ENCODE measurements around the gene AUTS2. TPM values are rescaled to one million over a fixed set of nuclear protein-coding genes. Genes with fewer than 3 reads are reported as not detected.

Gene AUTS2
- total and polyA plus RNA-seq, 10 of the 15 experiments (the other 5 are each of a cell fraction or from before 2014, with no cell fraction given) = 6.4 to 55.6 (median 21.6) TPM

- intact Hi-C loops (cut with micrococcal nuclease; ENCODE audit: unreplicated experiment) = no loop called here
- in situ Hi-C loops (cut with MboI) = no loop called here
- Histone ChIP-seq H3K4me3 (no peak overlapping the region), H3K27me3 (replicated peaks in 1 of 2; ENCODE audit: control insufficient read depth in 2 of 2, insufficient read depth in 2 of 2, low read length in 1 of 2) (no peaks in the 10 kb centered on the region), H3K36me3 (ENCODE audit: control insufficient read depth in 2 of 2, insufficient read depth in 2 of 2, low read length in 1 of 2) (no peaks in the 10 kb centered on the region), H2AFZ (ENCODE audit: control insufficient read depth, low read depth, low read length) (no peak overlapping the region), H3K9ac (ENCODE audit: control insufficient read depth, insufficient read depth, low read length) (no peak overlapping the region), H4K20me1 (ENCODE audit: control insufficient read depth, insufficient read depth) (no peaks in the 10 kb centered on the region), H3K9me3 (replicated peaks; ENCODE audit: control insufficient read depth, insufficient read depth, low read length) (no peaks in the 10 kb centered on the region), H3K27ac (ENCODE audit: control insufficient read depth, insufficient read depth) (no peak overlapping the region), H3K4me2 (ENCODE audit: control insufficient read depth, insufficient read depth) (no peak overlapping the region), H3K79me2 (ENCODE audit: control insufficient read depth, insufficient read depth, low read length) (no peaks in the 10 kb centered on the region), H3K4me1 (ENCODE audit: control insufficient read depth, insufficient read depth, low read length) (no peaks in the 10 kb centered on the region)
- CTCF ChIA-PET = no interaction called here
- FAIRE-seq = no peak
- SMC1A ChIA-PET (ENCODE audit: uncharacterized antibody, unreplicated experiment) = interaction anchor here (0.6 to 1.1 kb wide), 2 partner anchors 10 to 22 kb away, joined by 3 read pairs; no protein-coding TSS in a partner anchor
- 0% methylated on average over 1 of the region's 1 CpG for whole genome bisulfite sequencing (ENCODE audit: insufficient coverage, insufficient replicate concordance, low lambda C conversion rate, missing lambda C conversion rate)
- no peak for ATAC-seq
- POLR2A ChIA-PET = interaction anchor here (0.5 kb wide), 1 partner anchor 168 kb away, joined by 4 read pairs; no protein-coding TSS in a partner anchor
- TF ChIP-seq SIN3A (IDR thresholded peaks at IDR 0.05; ENCODE audit: low read depth, low read length) = no peak
- TF ChIP-seq LARP7 (IDR thresholded peaks at IDR 0.05) = no peak
- no peak for TF ChIP-seq POU2F2 (IDR thresholded peaks at IDR 0.05; ENCODE audit: borderline replicate concordance, low read depth, low read length)
- no peak for TF ChIP-seq TARDBP (IDR thresholded peaks at IDR 0.05; ENCODE audit: borderline replicate concordance)
- BruUV-seq (replicated peaks) = no TSS peak
- no peak for DNase-seq (ENCODE audit: low read depth, low spot score)
- RAD21 ChIA-PET (ENCODE audit: unreplicated experiment) = no interaction called here
Measured at GRCh38 chr7:70318511-70318910, 720.2 kb downstream of the AUTS2 start.

GRCh38 chr7:70319057-70319456 lies 720.8 kb downstream of the AUTS2 start:
- H3K36me3 ChIP-seq (ENCODE audit: control insufficient read depth in 2 of 2, insufficient read depth in 2 of 2, low read length in 1 of 2) = no peaks in the 10 kb centered on the region
- H3K27me3 ChIP-seq (replicated peaks in 1 of 2; ENCODE audit: control insufficient read depth in 2 of 2, insufficient read depth in 2 of 2, low read length in 1 of 2) = no peaks in the 10 kb centered on the region
- ChIA-PET SMC1A (ENCODE audit: uncharacterized antibody, unreplicated experiment) (interaction anchor here (1.2 kb wide), 1 partner anchor 12 kb away, joined by 4 read pairs; no protein-coding TSS in a partner anchor), POLR2A (no interaction called here), CTCF (no interaction called here), RAD21 (ENCODE audit: unreplicated experiment) (no interaction called here)
- no peak overlapping the region for H3K4me3 ChIP-seq
- ATAC-seq (no peak), FAIRE-seq (no peak), DNase-seq (ENCODE audit: low read depth, low spot score) (no peak)
- H3K4me1 ChIP-seq (ENCODE audit: control insufficient read depth, insufficient read depth, low read length) = no peaks in the 10 kb centered on the region
- H3K9ac ChIP-seq (ENCODE audit: control insufficient read depth, insufficient read depth, low read length) = no peak overlapping the region
- no peaks in the 10 kb centered on the region for H3K9me3 ChIP-seq (replicated peaks; ENCODE audit: control insufficient read depth, insufficient read depth, low read length)
- H3K4me2 ChIP-seq (ENCODE audit: control insufficient read depth, insufficient read depth) = no peak overlapping the region
- H3K27ac ChIP-seq (ENCODE audit: control insufficient read depth, insufficient read depth) = no peak overlapping the region
- no TSS peak for BruUV-seq (replicated peaks)
- in situ Hi-C loops (cut with MboI) (no loop called here), intact Hi-C loops (cut with micrococcal nuclease; ENCODE audit: unreplicated experiment) (no loop called here)
- WGBS (ENCODE audit: insufficient coverage, insufficient replicate concordance, low lambda C conversion rate, missing lambda C conversion rate) = 19% methylated on average over 2 of the region's 2 CpGs
- no peak overlapping the region for H2AFZ ChIP-seq (ENCODE audit: control insufficient read depth, low read depth, low read length)
- no peaks in the 10 kb centered on the region for H3K79me2 ChIP-seq (ENCODE audit: control insufficient read depth, insufficient read depth, low read length)
- no peaks in the 10 kb centered on the region for H4K20me1 ChIP-seq (ENCODE audit: control insufficient read depth, insufficient read depth)
- TF ChIP-seq, protein P1, sequence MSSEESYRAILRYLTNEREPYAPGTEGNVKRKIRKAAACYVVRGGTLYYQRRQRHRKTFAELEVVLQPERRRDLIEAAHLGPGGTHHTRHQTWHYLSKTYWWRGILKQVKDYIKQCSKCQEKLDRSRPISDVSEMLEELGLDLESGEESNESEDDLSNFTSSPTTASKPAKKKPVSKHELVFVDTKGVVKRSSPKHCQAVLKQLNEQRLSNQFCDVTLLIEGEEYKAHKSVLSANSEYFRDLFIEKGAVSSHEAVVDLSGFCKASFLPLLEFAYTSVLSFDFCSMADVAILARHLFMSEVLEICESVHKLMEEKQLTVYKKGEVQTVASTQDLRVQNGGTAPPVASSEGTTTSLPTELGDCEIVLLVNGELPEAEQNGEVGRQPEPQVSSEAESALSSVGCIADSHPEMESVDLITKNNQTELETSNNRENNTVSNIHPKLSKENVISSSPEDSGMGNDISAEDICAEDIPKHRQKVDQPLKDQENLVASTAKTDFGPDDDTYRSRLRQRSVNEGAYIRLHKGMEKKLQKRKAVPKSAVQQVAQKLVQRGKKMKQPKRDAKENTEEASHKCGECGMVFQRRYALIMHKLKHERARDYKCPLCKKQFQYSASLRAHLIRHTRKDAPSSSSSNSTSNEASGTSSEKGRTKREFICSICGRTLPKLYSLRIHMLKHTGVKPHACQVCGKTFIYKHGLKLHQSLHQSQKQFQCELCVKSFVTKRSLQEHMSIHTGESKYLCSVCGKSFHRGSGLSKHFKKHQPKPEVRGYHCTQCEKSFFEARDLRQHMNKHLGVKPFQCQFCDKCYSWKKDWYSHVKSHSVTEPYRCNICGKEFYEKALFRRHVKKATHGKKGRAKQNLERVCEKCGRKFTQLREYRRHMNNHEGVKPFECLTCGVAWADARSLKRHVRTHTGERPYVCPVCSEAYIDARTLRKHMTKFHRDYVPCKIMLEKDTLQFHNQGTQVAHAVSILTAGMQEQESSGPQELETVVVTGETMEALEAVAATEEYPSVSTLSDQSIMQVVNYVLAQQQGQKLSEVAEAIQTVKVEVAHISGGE (CRISPR knock-in tag; IDR thresholded peaks at IDR 0.05) = no peak
- TF ChIP-seq MTA3 (IDR thresholded peaks at IDR 0.05; ENCODE audit: borderline replicate concordance, low read length) (no peak), NFXL1 (IDR thresholded peaks at IDR 0.05; ENCODE audit: borderline replicate concordance) (no peak), CBFB (IDR thresholded peaks at IDR 0.05; ENCODE audit: low read depth) (no peak), ZNF274 (IDR thresholded peaks at IDR 0.05; ENCODE audit: insufficient read depth, insufficient read length) (no peak), CBX5 (IDR thresholded peaks at IDR 0.05; ENCODE audit: low read depth) (no peak), ETV6 (conservative IDR thresholded peaks at IDR 0.05 in 1 of 2, IDR thresholded peaks at IDR 0.05 in 1 of 2; ENCODE audit: borderline replicate concordance in 1 of 2, low read depth in 1 of 2) (no peak), NBN (IDR thresholded peaks at IDR 0.05) (no peak), POU2F2 (IDR thresholded peaks at IDR 0.05; ENCODE audit: borderline replicate concordance, low read depth, low read length) (no peak), STAT3 (IDR thresholded peaks at IDR 0.05; ENCODE audit: low read depth, low read length) (no peak), SUZ12 (IDR thresholded peaks at IDR 0.05; ENCODE audit: unreplicated experiment) (no peak), ATF2 (IDR thresholded peaks at IDR 0.05; ENCODE audit: low read length) (no peak)

Data from GM12878 (cell line).